ENCODE measurements around the gene C1QTNF5. TPM values are rescaled to one million over a fixed set of nuclear protein-coding genes. Genes with fewer than 3 reads are reported as not detected.

Gene C1QTNF5
- total RNA-seq, 2 experiments from 2014 or later: not detected

DNA sequence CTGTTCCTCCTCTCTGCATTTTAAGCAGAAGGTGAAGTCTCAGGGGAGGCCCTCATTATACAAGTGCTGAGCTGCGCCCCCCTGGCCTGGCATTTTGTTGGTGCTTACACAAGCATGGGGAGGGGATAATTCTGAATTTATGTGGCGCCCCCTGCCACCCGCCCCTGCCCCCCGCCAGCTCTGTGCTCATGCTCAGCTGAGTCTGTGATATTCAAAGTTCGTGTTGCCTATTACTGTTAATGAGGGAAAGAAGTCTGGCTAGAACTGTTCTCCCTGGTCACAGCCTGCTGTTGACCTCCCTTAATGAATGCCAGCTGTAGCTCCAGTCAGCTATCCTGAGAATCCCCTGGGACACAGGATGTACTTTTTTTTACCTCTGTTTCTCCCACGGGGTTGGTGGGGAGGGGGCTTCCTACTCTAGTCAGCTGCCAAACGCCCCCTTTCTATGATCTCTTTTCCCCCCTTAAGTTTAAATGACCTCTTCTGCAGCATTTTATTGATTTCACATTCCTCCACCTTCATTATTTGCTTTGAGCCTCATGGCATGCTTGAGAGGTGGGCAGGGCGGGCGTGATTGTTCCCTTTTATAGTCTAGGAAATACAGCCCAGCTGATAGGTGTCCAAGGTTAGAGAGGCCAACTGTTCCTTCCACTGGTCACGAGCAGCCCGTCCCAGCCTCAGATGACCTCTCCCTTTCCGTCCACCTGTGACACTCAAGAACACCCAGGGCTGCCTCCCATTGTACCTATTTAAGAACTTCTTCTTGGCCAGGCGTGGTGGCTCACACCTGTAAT, 28.6 kb upstream of the C1QTNF5 start:
- TF ChIP-seq, protein P1, sequence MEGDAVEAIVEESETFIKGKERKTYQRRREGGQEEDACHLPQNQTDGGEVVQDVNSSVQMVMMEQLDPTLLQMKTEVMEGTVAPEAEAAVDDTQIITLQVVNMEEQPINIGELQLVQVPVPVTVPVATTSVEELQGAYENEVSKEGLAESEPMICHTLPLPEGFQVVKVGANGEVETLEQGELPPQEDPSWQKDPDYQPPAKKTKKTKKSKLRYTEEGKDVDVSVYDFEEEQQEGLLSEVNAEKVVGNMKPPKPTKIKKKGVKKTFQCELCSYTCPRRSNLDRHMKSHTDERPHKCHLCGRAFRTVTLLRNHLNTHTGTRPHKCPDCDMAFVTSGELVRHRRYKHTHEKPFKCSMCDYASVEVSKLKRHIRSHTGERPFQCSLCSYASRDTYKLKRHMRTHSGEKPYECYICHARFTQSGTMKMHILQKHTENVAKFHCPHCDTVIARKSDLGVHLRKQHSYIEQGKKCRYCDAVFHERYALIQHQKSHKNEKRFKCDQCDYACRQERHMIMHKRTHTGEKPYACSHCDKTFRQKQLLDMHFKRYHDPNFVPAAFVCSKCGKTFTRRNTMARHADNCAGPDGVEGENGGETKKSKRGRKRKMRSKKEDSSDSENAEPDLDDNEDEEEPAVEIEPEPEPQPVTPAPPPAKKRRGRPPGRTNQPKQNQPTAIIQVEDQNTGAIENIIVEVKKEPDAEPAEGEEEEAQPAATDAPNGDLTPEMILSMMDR (IDR thresholded peaks at IDR 0.05): no peak
- ATAC-seq: no peak
- H3K4me3 Mint-ChIP-seq: no peak overlapping the region

DNA sequence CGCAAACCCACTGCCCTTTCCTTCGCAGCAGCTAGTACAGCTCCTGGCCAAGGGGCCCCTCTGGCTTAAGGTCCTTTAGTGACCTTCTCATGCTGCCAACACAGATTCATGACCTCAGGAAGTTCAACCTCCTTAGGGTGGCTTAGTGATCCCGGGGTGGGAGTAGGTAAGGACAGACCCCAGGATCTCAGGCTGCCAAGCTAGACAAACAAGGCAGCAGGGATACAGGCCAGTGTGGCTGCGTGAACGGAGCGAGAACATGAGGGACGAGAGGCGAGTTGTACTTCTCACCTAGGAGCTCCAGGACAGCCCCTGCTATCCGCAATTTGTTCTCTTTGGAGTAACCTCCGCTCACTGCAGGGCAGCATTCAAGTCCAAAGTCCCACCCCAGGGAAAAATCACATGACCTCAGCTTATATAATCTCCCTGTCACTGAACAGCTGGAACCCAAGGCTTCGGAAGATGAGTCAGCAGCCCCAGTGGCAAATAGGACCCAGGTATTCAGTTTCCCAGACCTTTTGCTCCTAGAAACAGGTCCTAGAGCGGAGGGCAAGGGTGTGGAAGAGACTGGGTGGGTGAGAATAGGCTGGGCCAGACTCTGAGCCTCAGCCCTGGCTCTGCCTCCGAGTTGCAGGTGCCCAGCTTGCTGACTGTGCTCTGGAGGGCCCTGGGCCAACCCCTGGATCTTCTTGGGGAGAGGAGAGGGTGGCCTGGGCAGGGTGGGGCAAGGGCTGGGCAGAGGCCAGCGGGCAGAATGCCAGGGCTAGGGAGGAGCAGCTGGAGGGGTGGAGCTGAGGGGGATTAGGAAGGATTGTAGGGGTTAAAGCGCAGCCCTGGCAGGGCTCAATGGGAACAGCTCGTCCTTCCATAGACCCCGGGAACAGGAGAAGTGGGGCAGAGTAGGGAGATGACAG, 27.7 kb upstream of the C1QTNF5 start:
- ATAC-seq (no peak), DNase-seq (no peak)
- CTCF ChIA-PET: interaction anchor here (1.0 to 6.4 kb wide), 6 partner anchors 8 to 46 kb away, joined by 3 to 55 read pairs (median 4); partner anchors contain the start of gene USP2
- TF ChIP-seq, protein P1 (IDR thresholded peaks at IDR 0.05): no peak
- Mint-ChIP-seq H3K27me3 (peaks cover 37% of the 10 kb centered on the region), H3K36me3 (ENCODE audit: low read depth) (no peaks in the 10 kb centered on the region), H3K4me3 (no peak overlapping the region), H3K9me3 (no peaks in the 10 kb centered on the region), H3K4me1 (ENCODE audit: low read depth) (peaks cover 6% of the 10 kb centered on the region), H3K27ac (no peak overlapping the region)
- intact Hi-C loops (cut with micrococcal nuclease): no loop called here
- POLR2A ChIA-PET: interaction anchor here (0.7 kb wide), 1 partner anchor 45 kb away, joined by 3 read pairs; no protein-coding TSS in a partner anchor

More for the DNA sequence above, 28.6 kb upstream of the C1QTNF5 start:
- intact Hi-C loops (cut with micrococcal nuclease): no loop called here
- Mint-ChIP-seq H3K36me3 (ENCODE audit: low read depth) (no peaks in the 10 kb centered on the region), H3K9me3 (no peaks in the 10 kb centered on the region), H3K27me3 (peaks cover 36% of the 10 kb centered on the region), H3K4me1 (ENCODE audit: low read depth) (peaks cover 12% of the 10 kb centered on the region), H3K27ac (no peak overlapping the region)
- DNase-seq: no peak
- ChIA-PET CTCF (interaction anchor here (1.0 to 6.4 kb wide), 4 partner anchors 9 to 13 kb away, joined by 3 to 55 read pairs (median 6); partner anchors contain the start of gene USP2), POLR2A (interaction anchor here (0.6 kb wide), 1 partner anchor 9 kb away, joined by 3 read pairs; no protein-coding TSS in a partner anchor)

DNA sequence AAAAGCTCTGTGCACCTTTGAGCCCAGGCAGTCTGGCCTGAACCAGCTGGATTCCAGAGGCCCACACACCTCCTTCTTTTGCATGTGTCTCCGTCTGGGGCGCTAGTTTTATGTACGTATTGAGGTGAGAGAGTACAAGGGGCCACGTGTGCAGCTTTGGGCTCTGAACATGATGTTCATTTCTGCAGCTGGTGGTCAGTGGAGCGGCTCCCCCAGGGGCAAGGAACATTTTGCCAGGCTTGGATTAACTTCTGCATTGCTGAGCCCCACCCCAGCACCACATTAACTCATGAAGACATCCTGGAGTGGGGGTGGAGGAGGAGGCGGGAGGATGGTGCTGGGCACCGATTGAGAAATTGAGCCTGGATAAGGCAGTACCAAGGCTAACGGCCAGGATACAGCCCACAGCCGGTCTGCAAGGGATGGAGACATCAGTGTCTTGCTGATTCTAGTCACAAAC, 27.0 kb upstream of the C1QTNF5 start:
- intact Hi-C loops (cut with micrococcal nuclease): no loop called here
- CTCF ChIA-PET: interaction anchor here (1.0 to 6.4 kb wide), 4 partner anchors 11 to 45 kb away, joined by 3 to 55 read pairs (median 4); no protein-coding TSS in a partner anchor
- no peaks in the 10 kb centered on the region for H3K9me3 Mint-ChIP-seq
- POLR2A ChIA-PET: interaction anchor here (0.7 kb wide), 1 partner anchor 44 kb away, joined by 3 read pairs; no protein-coding TSS in a partner anchor
- H3K4me3 Mint-ChIP-seq: no peak overlapping the region
- DNase-seq (no peak), ATAC-seq (no peak)
- H3K27ac Mint-ChIP-seq: no peak overlapping the region
- peaks cover 41% of the 10 kb centered on the region for H3K27me3 Mint-ChIP-seq
- peaks cover 6% of the 10 kb centered on the region for H3K4me1 Mint-ChIP-seq (ENCODE audit: low read depth)
- TF ChIP-seq, protein P1 (IDR thresholded peaks at IDR 0.05): no peak
- H3K36me3 Mint-ChIP-seq (ENCODE audit: low read depth): no peaks in the 10 kb centered on the region

DNA sequence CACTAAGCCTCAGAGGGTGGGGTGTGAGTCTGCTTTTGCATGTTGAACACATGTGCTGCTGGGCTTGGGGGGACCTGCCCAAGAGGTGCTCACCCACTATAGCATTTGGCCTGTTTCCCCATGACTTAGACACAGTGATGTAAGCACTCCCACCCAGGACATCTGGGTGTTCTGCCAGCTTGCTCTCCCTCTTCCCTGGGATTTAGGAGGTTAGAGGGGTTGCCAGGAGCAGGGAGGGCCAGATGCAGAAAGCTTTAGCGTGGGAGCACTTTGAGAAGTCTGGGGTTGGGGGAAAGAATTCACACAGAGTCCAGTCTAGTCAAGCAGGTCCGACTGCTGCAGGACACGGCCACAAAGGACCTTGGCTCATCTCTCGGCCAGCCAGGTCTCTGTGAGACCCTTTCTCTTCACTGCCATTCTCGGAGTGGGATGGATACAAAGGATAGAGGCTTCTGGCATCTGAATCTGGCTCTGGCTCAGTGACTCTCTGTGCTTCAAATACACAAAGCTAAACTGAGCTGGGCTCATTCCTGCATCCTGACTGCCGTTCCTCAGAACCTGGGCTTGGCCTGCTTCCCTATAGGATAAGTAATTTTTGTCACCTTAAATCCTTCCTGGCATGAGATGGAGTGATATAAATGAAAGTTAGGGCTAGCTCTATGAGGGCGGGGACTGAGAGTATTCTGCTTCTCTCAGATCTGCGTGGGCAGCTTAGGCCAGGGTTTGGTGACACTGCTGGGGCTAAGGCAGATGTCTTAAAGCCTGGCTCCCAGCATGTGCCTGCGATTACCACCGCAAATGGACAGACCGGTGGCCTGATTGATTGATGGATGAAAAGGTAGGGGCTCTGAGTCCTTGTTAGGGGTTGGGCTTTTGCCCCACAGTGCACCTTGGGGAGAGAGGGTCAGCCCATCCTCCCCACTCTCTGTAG, 26.3 kb upstream of the C1QTNF5 start:
- intact Hi-C loops (cut with micrococcal nuclease): no loop called here
- Mint-ChIP-seq H3K27ac (no peak overlapping the region), H3K27me3 (peaks cover 48% of the 10 kb centered on the region), H3K4me3 (no peak overlapping the region), H3K36me3 (ENCODE audit: low read depth) (no peaks in the 10 kb centered on the region), H3K4me1 (ENCODE audit: low read depth) (peaks cover 6% of the 10 kb centered on the region), H3K9me3 (no peaks in the 10 kb centered on the region)
- no peak for ATAC-seq
- ChIA-PET CTCF (interaction anchor here (1.1 to 6.4 kb wide), 3 partner anchors 10 to 27 kb away, joined by 3 to 55 read pairs (median 6); no protein-coding TSS in a partner anchor), POLR2A (no interaction called here)
- TF ChIP-seq, protein P1 (IDR thresholded peaks at IDR 0.05): no peak
- DNase-seq: no peak

Data from activated CD8-positive, alpha-beta T cell treated with anti-CD3 and anti-CD28 coated beads for 36 hours (primary cell).